Measurements from ENCODE around the gene ANKS1B.
"Not testable (repeated sequence)": the region's sequence is repeated elsewhere in the genome, so short reads cannot be mapped to it uniquely, and the experiment has no call there.

ANKS1B gene

DNA sequence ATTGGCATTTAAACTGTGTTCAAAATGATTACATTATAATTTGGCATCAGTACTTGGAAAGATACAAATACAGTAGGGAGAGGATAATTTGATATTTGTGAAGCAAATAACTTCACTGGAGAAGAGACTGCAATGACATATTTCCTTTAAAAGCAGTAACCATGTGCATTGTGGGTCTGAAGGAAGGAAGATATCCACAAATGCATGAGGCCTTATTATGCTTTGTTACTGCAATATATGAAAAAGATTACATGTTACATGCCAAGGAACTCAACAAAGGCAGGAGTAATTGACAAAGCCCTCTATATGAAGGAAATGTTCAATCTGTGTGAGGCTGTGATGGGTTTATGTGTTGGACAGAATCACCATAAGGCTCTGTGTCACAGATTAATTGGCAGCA is 948.2 kb downstream of the ANKS1B start:
- DNase-seq = no peak

DNA sequence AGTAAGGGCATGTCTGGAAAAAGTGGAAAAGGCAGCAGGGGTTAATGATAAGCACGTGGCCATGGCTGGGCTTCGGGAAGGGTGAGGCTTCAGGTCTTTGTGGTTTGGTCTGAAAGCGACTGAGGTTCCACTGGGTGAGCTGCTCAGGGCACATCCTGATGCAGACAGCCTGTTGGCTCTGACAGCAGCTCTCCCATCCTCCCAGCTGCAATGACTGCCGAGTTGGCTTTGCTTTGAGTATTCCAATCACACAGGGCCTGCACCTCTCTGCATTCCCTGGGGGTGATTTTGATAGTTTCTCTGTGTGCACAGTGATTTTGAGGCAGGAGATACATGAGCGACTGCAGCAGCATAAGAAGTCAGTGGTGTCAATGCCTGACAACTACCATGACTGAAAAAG is 948.9 kb downstream of the ANKS1B start:
- DNase-seq = no peak

GRCh38 chr12:99034201-99034600 is 950.5 kb downstream of the ANKS1B start:
- DNase-seq = not testable (repeated sequence)

DNA sequence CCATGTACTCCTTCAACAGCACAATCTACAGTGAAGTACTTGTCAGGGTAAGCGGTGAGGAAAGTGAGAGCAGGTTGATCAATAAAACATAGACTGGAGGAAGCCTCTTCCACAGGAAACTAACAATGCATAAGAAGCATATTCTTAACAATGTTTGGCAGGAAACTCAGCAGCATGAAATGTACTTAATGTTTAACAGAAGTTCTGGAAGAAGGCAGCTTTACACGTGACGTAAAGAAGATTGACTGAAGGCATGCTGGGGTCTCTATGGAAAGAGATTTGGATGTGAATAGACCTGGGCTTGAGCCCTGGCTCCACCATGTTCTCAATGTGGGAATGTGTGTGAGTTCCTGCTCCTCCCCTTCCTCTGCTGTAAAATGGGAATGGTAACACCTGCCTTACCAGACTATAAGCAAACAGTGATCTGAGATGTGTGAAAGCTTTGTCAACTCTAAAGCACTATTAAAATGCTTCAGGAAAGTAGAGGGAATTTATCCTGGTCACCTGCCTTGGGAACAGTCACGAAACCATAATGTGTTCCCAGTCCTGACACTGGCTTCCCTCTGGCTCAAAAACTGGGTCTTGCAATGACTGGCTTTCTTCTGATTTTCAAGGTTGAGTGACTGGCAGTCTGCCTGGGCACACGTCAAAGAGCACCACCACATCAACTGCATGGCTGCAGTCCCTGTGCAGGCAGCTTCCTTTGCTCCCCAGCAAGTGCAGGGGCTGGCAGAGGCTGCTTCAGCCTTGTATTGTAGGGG is 955.0 kb downstream of the ANKS1B start:
- no peak for DNase-seq

- no peak for DNase-seq
Observed at GRCh38 chr12:99027461-99027860, 957.3 kb downstream of the ANKS1B start.

DNA sequence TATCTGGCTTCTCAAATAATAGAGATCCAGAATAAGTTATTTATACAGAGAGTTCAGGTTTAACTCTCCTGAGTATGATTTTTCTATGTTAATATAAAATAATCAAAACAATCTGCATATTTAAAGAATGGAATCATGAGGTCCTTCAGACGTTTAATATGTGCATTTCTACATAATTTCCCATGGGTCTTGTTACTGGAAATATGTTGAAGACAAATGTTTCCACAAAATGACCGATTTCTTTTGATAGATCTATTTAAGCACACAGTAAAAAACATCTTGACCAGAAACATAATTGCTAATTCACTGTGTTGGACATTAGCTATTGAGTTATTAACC is 957.7 kb downstream of the ANKS1B start:
- DNase-seq = no peak

DNA sequence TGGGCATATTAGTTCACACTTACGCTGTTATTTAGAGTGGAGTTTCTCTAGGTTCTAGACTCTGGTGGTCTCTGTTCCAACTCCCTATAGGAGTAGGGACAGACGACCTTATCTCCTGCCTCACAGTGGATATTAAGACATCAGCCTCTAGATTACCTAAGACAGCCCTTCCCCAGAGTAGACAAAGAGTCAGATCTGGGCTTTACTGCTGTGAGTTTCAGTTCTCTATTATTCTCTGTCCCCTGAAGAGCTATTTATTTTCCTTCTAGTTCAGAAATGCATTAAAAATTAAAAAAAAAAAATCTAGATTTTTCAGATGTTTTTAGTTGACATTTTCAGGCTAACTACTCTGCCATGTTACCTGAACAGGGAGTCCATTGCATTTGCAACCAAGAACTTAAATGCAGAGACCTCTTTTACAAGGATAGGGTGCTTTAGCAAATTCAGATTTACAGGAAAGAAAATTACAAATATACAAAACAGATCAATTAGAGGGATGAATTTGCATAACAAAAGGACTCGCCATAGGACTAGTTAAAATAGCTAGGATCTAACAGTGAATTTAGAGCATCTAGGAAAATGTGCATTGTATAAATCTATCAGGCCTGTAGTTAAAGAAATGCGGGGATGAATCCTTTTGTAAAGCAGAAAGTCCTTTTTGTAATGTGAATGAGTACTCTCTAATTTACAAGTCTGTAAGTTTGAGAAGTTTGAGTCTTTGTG is 958.2 kb downstream of the ANKS1B start:
- DNase-seq = no peak

GRCh38 chr12:99024870-99025269 is 959.9 kb downstream of the ANKS1B start:
- no peak for DNase-seq

- no peak for DNase-seq
Observed at GRCh38 chr12:99024191-99024590, 960.5 kb downstream of the ANKS1B start.

DNA sequence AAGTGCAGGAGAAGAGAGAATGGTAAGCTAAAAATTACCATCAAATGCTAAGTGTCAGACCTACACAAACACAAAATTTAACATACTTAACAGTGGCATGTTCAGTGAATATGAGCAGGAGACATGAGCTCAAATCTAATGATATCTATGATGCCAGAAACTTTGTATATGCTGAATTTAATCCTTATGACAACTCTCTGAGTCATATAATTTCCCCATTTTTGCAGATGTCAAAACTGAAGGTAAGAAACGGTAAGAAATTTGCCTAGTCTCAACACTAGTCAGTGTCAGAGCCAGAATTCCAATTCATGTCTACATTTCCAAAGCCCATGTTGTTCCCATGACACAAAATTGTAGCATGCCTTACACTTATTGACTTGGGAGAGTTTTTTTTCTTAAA is 963.9 kb downstream of the ANKS1B start:
- DNase-seq = no peak

- no peak for DNase-seq
Observed at GRCh38 chr12:99019798-99020197, 964.9 kb downstream of the ANKS1B start.

DNA sequence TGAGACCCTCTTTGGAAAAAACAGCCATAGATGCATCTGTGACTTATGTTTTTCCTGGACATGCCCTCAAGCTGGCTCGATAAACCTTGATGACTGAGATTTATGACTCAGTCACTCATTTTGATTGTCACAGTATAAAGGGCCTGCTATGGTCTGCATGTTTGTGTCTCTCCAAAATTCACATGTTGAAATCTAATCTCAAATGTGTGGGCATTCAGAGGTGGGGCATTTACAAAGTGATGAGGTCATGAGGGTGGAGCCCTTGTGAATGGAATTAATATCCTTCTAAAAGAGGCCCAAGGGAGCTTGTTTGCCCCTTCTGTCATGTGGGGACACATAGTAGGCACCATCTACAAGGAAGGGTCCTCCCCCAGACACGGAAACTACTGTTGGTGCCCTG is 966.8 kb downstream of the ANKS1B start:
- DNase-seq = no peak

GRCh38 chr12:99009654-99010296 is 975.0 kb downstream of the ANKS1B start:
- no peak for DNase-seq

- no peak for DNase-seq
Observed at GRCh38 chr12:99005601-99006000, 979.1 kb downstream of the ANKS1B start.

DNA sequence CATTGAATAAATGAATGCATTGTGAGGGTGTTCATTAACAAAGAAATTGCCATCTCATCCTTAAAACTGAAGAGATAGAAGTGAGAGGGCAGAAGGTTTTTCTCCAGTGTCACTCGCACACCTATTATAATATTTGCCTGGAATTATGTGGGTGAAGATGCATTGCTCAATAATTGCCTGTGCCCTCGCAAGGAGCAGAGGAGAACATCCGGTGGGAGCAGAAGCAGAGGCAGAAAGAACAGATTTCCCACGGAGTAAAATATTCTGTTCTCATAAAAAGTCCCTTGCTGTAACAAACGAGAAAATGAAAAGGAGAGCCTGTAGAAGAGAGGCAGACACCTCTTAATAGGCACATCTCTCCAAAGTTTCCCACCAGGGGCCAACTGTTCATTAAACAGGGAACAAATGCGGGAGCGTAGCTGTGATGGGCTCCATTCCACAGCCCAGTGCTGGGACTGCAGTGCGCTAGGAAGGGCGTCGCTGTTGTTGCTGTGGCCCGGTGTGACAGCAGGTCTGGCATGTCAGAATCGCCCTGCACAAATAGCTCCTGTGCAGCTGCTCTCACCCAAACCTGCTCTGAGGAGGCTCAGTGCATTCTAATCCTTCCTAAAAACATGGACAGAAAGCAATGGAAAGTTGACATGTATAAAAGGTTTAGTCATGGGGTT is 979.8 kb downstream of the ANKS1B start:
- no peak for DNase-seq

- DNase-seq = no peak
Observed at GRCh38 chr12:99002731-99003130, 982.0 kb downstream of the ANKS1B start.

- DNase-seq = no peak
Observed at GRCh38 chr12:99002156-99002555, 982.6 kb downstream of the ANKS1B start.

DNA sequence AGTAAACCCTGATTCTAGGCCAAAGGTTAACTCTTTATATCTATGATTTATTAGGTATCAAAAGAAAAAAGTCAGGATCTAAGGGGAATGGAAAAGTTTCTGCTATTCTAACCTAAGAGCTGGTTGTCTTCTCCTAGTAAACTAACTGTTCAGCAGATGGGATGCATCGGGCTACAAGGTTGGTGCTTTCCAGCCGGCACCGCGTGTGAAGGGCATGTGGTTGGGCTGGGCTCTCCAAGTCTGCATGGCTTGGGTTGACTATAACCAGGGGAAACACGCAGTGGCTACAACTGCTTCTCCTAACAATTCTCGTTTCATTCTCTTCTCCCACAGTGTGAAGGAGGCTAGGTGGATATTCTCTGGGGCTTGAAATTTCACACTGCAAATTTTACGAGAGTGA is 985.2 kb downstream of the ANKS1B start:
- no peak for DNase-seq

DNA sequence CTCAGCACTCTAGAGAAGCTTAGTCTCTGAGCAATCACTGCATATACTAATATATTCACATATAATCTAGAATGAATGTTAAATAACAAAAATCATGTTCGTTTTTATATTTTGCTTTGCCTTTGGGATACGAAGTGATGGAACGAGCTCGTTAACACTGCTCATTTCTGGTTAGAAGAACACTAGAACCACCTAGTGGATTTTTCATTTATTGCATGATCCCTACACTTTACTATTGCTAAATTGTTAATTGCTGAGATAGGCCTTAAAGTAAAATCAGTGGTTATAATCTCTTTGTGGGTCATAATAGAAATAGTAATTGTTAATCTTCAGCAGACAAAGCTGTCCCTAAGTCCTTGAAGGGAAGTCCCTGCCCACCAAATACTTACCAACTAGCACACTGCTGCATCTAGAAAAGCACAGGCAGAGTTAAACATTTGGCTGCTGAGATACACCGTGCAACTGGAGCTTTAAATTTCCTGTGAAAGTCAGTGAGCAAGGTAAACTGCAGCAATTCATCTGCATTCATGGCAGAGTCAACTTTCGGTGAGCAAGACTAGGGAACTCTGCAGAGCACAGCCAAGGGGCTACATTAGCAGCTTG is 985.9 kb downstream of the ANKS1B start:
- peak; percentile 17 for DNase-seq

GRCh38 chr12:98997899-98998298 is 986.8 kb downstream of the ANKS1B start:
- DNase-seq = no peak

DNA sequence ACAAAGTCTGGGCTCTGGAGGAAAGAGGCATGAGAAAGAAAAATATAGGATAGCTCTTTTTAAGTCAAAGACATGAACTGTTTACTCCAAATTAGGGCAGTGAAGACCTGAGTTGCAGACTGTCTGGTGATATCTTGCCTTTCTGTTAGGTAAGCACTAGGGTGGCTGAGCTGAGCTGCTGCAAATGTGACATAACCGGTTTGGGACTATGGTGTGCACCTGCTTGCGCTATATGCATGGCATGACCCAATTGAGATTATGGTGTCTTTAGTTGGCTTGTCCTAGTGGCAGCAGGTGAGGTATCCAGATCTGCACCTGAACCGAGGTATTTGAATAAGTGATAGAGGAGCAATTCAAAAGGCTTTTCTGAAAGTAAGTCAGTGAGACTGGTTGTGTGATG is 994.1 kb downstream of the ANKS1B start:
- no peak for DNase-seq

DNA sequence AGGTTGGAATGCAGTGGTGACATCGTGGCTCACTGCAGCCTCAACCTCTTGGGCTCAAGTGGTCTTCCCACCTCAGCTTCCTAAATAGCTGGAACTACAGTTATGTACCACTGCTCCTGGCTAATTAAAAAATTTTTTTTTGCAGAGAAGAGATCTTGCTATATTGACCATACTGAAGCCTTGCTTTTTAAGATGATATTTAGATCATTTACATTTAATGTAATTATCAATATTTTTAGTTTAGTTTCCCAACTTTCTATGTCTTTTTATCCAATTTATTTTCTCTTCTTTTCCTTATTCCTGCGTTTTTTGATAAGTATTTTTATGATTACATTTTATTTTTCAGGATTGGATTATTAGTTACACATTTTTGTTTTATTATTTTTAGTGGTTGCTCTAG is 999.6 kb downstream of the ANKS1B start:
- DNase-seq = no peak

GRCh38 chr12:98983647-98984046 is 1001.1 kb downstream of the ANKS1B start:
- DNase-seq = no peak
